NB4 (cell line): Measurements from ENCODE around the gene FGF11.

Experiments
- DNase-seq: peaks from one replicate; pipeline ENCODE4 v3.0.0; 2010; ENCODE audit warnings: low read depth
- H3K4me3 ChIP-seq: one replicate; pipeline ENCODE4 v1.5.1; 2011; ENCODE audit warnings: mild to moderate bottlenecking, low read depth, low read length, moderate library complexity
- CTCF ChIP-seq: IDR thresholded peaks from one replicate; pipeline ENCODE4 v1.5.1; 2012; ENCODE audit warnings: low read depth, low read length
- MAX ChIP-seq: IDR thresholded peaks from 2 replicates; pipeline ENCODE4 v1.6.1; 2011; ENCODE audit warnings: low read depth, low read length
- MYC ChIP-seq: IDR thresholded peaks from 2 replicates; pipeline ENCODE4 v1.6.1; 2011; ENCODE audit warnings: low read depth, low read length
- POLR2A ChIP-seq: IDR thresholded peaks from 2 replicates; pipeline ENCODE4 v1.6.1; 2011; ENCODE audit warnings: mild to moderate bottlenecking; ENCODE audit not compliant: insufficient read length; ENCODE audit errors: extremely low read depth

The FGF11 gene

GRCh38 chr17:7407485-7408251, 31.6 kb upstream of the FGF11 start, which contains the start of gene NLGN2:
Gene NLGN2 (plus strand): TSS chr17:7407845. CDS start chr17:7408256, 411 bp downstream.
- no peak for DNase-seq
- no peak within 1 kb of the TSS for H3K4me3 ChIP-seq
- TF ChIP-seq MAX = no peak
- no peak for TF ChIP-seq MYC
- TF ChIP-seq POLR2A = no peak
- no peak for TF ChIP-seq CTCF

- TF ChIP-seq MAX (no peak), MYC (no peak), POLR2A (no peak), CTCF (no peak)
- no peak overlapping the region for H3K4me3 ChIP-seq
- DNase-seq = no peak
These were observed 31.0 kb upstream of the FGF11 start for GRCh38 chr17:7408252-7408727.

DNA sequence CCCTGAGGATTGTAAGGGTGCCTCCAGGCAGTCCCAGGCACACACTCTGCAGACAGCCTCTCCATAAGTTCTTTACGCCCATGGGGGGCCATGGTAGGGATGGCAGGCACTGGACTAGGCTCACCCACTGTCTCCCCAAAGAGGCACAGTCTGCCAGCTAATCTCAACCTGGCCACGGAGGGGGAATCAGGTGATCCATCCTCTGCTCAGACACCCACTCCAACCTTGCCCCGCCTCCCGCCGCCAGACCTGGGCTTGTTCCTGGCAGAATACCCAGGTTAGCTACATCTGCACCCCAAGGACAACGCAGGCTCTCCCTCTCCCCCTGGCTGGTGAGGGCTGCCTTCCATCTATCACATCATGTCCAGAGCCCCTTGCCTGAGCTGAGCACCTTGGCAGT, 30.4 kb upstream of the FGF11 start:
- no peak for DNase-seq
- TF ChIP-seq POLR2A (no peak), MYC (no peak), CTCF (no peak)
- H3K4me3 ChIP-seq = no peak overlapping the region

DNA sequence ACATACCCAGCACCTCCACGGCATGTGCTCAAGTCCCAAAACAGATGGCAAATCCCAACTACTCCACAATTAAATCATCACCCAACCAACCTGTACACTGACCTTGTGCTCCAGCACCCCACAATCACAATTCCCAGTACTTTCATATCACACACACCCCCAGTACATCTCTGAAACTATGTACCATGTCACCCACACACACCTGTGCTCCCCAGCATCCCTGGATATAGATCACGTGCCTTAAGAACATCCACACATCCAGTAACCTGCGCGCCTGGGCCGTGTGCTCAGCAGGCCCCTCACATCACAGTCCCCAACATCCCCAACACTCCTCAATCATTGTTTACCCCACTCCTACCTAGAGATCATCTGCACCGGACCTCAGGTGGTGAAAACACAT, 29.6 kb upstream of the FGF11 start:
- H3K4me3 ChIP-seq = no peak overlapping the region

DNA sequence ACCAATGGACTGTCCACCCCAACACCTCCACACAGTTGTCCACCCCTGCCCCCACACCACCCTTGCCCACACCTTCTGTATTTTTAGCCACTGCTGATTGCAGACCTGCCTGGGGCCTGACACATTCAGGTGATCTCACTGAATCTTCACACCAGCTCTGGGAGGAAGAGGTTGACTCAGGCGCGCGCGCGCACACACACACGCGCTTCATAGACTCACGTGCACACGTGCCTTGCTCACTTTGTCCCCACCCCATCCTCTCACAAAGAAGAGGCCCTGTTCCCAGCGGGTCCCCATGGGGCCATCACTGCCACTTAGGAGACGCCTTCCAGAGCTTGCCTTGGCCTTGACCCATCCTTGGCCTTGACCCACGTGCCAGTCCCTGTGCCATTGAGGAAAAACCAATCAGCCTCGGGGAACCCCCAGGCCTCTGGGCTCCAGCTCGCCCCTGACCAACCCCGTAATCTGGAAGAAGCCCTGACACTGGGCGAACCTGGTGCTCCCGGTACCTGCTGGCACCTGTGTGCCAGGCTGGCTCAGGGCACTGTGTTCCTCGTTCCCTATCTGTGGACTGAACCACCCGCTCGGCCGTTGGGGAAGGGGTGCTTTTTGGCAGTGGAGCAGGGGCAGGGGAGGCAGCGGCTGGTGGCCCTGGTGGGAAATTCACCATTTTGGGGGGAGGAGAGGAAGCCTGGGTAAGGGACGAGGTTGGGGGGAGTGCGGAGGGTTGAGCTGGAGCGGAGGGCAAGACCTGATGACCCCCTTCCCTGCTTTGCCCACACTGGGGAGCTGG, 28.5 kb upstream of the FGF11 start:
- no peak for DNase-seq
- no peak overlapping the region for H3K4me3 ChIP-seq
- TF ChIP-seq MYC (no peak), POLR2A (no peak), CTCF (no peak), MAX (no peak)

More for the DNA sequence above, 29.6 kb upstream of the FGF11 start:
- no peak for DNase-seq
- TF ChIP-seq MYC (no peak), CTCF (no peak), POLR2A (no peak), MAX (no peak)
